Ovary (tissue), 3 donors: ENCODE data around the gene IL21R.

Source experiments
- CTCF ChIP-seq, 3 donors: fragments of 450-650 bp in 2 of 3; fragments of 200-600 bp in 1 of 3; IDR thresholded peaks; one replicate each; pipeline versions ENCODE4 v1.5.1 to v1.8.0; 2016 to 2022; ENCODE audit warnings: antibody characterized with exemption in 3 of 3, mild to moderate bottlenecking in 1 of 3
- EP300 ChIP-seq: sonication (generic); formaldehyde crosslinking; IDR thresholded peaks from one replicate; pipeline ENCODE4 v1.6.1; 2017; ENCODE audit warnings: antibody characterized with exemption
- POLR2A ChIP-seq: fragments of 450-650 bp; IDR thresholded peaks from one replicate; pipeline ENCODE4 v1.6.1; 2017; ENCODE audit warnings: antibody characterized with exemption, mild to moderate bottlenecking, moderate library complexity
- donor health status: DM: no; HTN: no; CAD: no.

- TF ChIP-seq EP300 (no peak), CTCF (IDR thresholded peaks at IDR 0.05) (no peak), POLR2A (no peak)
These were observed 98.8 kb downstream of the IL21R start for GRCh38 chr16:27500801-27501200.
